Breast epithelium (tissue), 4 donors: ENCODE data around the gene SCGB1C1. TPM values are rescaled to one million over a fixed set of nuclear protein-coding genes. Genes with fewer than 3 reads are reported as not detected.

Experiments used
- DNase-seq, 2 donors: peaks; one replicate each; pipeline ENCODE4 v3.0.0-alpha.2; 2019; ENCODE audit warnings: low spot score in 2 of 2
- H3K27ac ChIP-seq, 2 donors: fragments of 200-600 bp; sonication (generic) in 1 of 2; one replicate each; pipeline ENCODE4 v1.5.1; 2016 to 2019; ENCODE audit warnings: mild to moderate bottlenecking in 1 of 2
- H3K27me3 ChIP-seq, 2 donors: fragments of 200-600 bp; sonication (generic) in 1 of 2; one replicate each; pipeline versions ENCODE4 v1.5.1 to v1.6.0; 2017 to 2019; ENCODE audit warnings: control low read depth in 1 of 2, mild to moderate bottlenecking in 1 of 2
- H3K36me3 ChIP-seq: fragments of 200-600 bp; one replicate; pipeline ENCODE4 v1.5.1; 2019
- H3K4me1 ChIP-seq, 2 donors: fragments of 200-600 bp; sonication (generic); one replicate each; pipeline ENCODE4 v1.5.1; 2016 to 2019; ENCODE audit warnings: control low read depth in 1 of 2
- H3K4me3 ChIP-seq, 3 donors: fragments of 200-600 bp; sonication (generic); 1 replicate in 2 of 3; 2 replicates in 1 of 3; pipeline ENCODE4 v1.5.1; 2016 to 2019; ENCODE audit warnings: mild to moderate bottlenecking in 3 of 3, moderate library complexity in 2 of 3
- H3K9me3 ChIP-seq, 2 donors: fragments of 200-600 bp; sonication (generic) in 1 of 2; one replicate each; pipeline ENCODE4 v1.5.1; 2016 to 2019; ENCODE audit warnings: control low read depth in 1 of 2
- POLR2A ChIP-seq: fragments of 450-650 bp; IDR thresholded peaks from one replicate; pipeline ENCODE4 v1.6.1; 2016; ENCODE audit warnings: antibody characterized with exemption, mild to moderate bottlenecking, moderate library complexity
- POLR2AphosphoS5 ChIP-seq, 3 donors: sonication (generic); formaldehyde crosslinking; IDR thresholded peaks; one replicate each; pipeline ENCODE4 v1.6.1; 2017; ENCODE audit warnings: antibody characterized with exemption in 3 of 3
- intact Hi-C: fragments of 100-400 bp; cut with DNase I; formaldehyde crosslinking; loops from one replicate; pipeline ENCODE4 v1.15.1; 2023; ENCODE audit warnings: low total_unique reads
- total RNA-seq, 3 donors: library from RNA; depleted of rRNA; stranded (reverse); fragments of >200 nt; gene quantifications; one replicate each; pipeline ENCODE4 v1.1.0, GENCODE V29; 2016
- TF ChIP-seq, protein P1 (sequence below), 3 donors: fragments of 450-650 bp; IDR thresholded peaks; one replicate each; pipeline ENCODE4 v1.5.1; 2016 to 2017; ENCODE audit warnings: antibody characterized with exemption in 3 of 3, mild to moderate bottlenecking in 3 of 3, moderate library complexity in 3 of 3

SCGB1C1 gene
- total RNA-seq, 3 donors from 2014 or later, result not detected

DNA sequence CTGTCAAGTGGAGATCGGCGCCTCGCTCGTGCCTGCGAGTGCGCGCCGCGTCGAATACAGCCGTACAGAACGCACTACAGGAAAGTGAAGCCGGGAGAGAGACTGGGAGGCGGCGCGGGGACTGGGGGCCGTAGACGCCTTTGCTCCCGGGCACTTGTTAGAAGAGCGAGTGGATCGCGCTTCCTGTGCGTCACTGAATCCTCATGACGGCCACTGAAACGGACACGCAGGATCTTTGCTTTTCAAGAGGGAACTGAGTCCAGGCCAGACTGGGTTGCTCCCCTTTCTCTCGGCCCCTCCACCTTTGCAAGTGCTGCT lies 14.9 kb downstream of the SCGB1C1 start:
- Histone ChIP-seq H3K36me3 (no peaks in the 10 kb centered on the region), H3K27me3 (no peaks in the 10 kb centered on the region), H3K9me3 (no peaks in the 10 kb centered on the region), H3K27ac (peak overlapping the region; percentile 99 to 100), H3K4me1 (peaks cover 15 to 24% of the 10 kb centered on the region in 2 donors), H3K4me3 (peak overlapping the region; percentile 86 to 100 (median 93))
- no peak for TF ChIP-seq POLR2A
- TF ChIP-seq POLR2AphosphoS5 (IDR thresholded peaks at IDR 0.05), result no peak
- TF ChIP-seq, protein P1, sequence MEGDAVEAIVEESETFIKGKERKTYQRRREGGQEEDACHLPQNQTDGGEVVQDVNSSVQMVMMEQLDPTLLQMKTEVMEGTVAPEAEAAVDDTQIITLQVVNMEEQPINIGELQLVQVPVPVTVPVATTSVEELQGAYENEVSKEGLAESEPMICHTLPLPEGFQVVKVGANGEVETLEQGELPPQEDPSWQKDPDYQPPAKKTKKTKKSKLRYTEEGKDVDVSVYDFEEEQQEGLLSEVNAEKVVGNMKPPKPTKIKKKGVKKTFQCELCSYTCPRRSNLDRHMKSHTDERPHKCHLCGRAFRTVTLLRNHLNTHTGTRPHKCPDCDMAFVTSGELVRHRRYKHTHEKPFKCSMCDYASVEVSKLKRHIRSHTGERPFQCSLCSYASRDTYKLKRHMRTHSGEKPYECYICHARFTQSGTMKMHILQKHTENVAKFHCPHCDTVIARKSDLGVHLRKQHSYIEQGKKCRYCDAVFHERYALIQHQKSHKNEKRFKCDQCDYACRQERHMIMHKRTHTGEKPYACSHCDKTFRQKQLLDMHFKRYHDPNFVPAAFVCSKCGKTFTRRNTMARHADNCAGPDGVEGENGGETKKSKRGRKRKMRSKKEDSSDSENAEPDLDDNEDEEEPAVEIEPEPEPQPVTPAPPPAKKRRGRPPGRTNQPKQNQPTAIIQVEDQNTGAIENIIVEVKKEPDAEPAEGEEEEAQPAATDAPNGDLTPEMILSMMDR (IDR thresholded peaks at IDR 0.05), result no peak
- intact Hi-C loops, result no loop called here
- DNase-seq, result no peak

DNA sequence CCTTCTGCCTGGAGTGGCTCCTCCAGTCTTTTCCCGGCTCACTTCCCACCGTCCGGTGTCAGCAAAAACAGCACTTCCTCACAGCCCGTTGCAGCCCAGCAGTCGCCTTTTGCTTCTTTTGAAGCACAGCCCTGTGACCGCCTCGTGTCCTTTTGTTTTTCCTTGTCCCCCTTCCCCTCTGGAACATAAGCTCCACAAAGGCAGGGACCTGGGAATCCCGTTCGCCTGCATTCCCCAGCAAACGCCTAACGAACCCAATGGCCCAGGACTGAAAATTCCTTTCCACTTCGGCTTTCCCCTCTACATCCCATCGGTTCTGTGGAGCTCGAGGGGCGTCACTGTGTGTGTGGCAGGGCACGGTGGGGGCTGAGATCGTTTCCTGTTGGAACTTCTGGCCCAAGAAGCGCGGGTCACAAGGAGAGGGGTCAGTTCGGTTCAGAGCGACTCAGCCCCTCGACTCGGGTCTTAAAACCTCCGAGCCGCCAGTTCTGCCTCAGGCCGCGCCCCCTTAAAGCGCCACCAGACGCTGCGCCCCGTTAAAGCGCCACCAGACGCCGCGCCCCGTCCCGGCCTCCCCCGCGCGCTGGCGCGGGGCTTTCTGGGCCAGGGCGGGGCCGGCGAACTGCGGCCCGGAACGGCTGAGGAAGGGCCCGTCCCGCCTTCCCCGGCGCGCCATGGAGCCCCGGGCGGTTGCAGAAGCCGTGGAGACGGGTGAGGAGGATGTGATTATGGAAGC lies 15.5 kb downstream of the SCGB1C1 start:
- no peaks in the 10 kb centered on the region for H3K27me3 ChIP-seq
- TF ChIP-seq, protein P1 (IDR thresholded peaks at IDR 0.05), result no peak
- TF ChIP-seq POLR2AphosphoS5 (IDR thresholded peaks at IDR 0.05), result peak; percentile 56 to 80 (median 58)
- TF ChIP-seq POLR2A, result peak; percentile 54
- intact Hi-C loops, result no loop called here
- peaks cover 5% of the 10 kb centered on the region for H3K36me3 ChIP-seq
- peaks cover 15 to 24% of the 10 kb centered on the region in 2 donors for H3K4me1 ChIP-seq
- H3K4me3 ChIP-seq, result peak overlapping the region; percentile 86 to 100 (median 93)
- H3K9me3 ChIP-seq, result no peaks in the 10 kb centered on the region
- DNase-seq, result peak; percentile 62 to 72
- H3K27ac ChIP-seq, result peak overlapping the region; percentile 99 to 100

DNA sequence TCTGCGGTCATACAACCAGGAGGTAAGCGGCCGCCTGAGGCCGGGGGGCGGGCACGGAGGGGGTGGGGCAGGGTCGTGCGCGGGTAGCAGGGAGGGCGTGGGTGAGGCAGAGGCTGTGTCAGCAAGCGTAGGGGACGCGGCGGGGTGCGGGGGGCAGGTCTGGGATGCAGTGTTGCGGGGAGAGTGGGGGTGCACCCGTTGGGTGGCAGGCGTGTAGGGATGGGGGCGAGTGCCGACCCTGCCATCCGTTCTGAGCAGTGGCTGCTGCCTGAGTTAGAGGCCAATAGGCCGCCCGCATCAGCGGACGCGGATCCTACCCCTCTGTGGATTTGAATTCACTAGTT lies 16.0 kb downstream of the SCGB1C1 start:
- intact Hi-C loops, result no loop called here
- no peak for DNase-seq
- Histone ChIP-seq H3K4me1 (peaks cover 15 to 24% of the 10 kb centered on the region in 2 donors), H3K27me3 (no peaks in the 10 kb centered on the region), H3K9me3 (no peaks in the 10 kb centered on the region), H3K27ac (peak overlapping the region; percentile 99 to 100), H3K36me3 (peaks cover 6% of the 10 kb centered on the region), H3K4me3 (peak overlapping the region; percentile 86 to 100 (median 93))
- no peak for TF ChIP-seq POLR2AphosphoS5 (IDR thresholded peaks at IDR 0.05)
- no peak for TF ChIP-seq POLR2A
- TF ChIP-seq, protein P1 (IDR thresholded peaks at IDR 0.05), result no peak

DNA sequence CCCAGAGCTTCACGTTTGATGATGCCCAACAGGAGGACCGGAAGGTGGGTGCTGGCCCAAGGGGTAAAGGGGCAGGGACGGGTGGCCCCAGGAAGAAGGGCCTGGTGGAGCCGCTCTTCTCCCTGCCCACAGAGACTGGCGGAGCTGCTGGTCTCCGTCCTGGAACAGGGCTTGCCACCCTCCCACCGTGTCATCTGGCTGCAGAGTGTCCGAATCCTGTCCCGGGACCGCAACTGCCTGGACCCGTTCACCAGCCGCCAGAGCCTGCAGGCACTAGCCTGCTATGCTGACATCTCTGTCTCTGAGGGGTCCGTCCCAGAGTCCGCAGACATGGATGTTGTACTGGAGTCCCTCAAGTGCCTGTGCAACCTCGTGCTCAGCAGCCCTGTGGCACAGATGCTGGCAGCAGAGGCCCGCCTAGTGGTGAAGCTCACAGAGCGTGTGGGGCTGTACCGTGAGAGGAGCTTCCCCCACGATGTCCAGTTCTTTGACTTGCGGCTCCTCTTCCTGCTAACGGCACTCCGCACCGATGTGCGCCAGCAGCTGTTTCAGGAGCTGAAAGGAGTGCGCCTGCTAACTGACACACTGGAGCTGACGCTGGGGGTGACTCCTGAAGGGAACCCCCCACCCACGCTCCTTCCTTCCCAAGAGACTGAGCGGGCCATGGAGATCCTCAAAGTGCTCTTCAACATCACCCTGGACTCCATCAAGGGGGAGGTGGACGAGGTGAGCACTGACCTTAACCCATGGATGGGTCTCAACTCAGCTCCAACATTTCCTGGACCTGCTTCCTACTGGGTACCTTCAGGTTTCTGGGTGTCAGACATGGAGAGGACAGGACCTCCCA lies 16.6 kb downstream of the SCGB1C1 start:
- Histone ChIP-seq H3K9me3 (no peaks in the 10 kb centered on the region), H3K4me3 (peak overlapping the region; percentile 86 to 100 (median 93)), H3K4me1 (peaks cover 15 to 24% of the 10 kb centered on the region in 2 donors), H3K36me3 (peaks cover 10% of the 10 kb centered on the region), H3K27me3 (no peaks in the 10 kb centered on the region), H3K27ac (peak overlapping the region; percentile 99 to 100)
- intact Hi-C loops, result no loop called here
- no peak for DNase-seq
- TF ChIP-seq POLR2A (no peak), POLR2AphosphoS5 (IDR thresholded peaks at IDR 0.05) (no peak)
- TF ChIP-seq, protein P1 (IDR thresholded peaks at IDR 0.05), result no peak
